ENCODE results near the gene SPATS2. TPM values are rescaled to one million over a fixed set of nuclear protein-coding genes. Genes with fewer than 3 reads are reported as not detected.

SPATS2 gene
- polyA plus RNA-seq, 3 donors = 4.8 to 13.4 (median 5.0) TPM

DNA sequence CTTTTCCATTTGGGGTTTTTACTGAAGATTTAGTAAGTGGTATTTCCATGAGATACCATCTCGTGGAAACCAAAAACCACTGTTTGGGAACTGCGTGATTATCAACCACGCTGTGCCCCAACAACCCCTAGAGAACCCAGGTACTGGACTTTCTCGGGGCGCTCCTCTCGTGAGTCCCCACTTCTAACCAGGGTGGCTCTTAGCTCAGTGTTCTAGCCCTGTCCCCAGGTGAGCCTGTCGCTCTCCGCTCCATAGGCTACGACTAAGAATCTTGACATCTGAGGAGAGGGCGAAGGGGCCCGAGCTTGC, 200.0 kb downstream of the SPATS2 start:
- no peak overlapping the region for H3K27ac ChIP-seq (ENCODE audit: low read depth, low read length)
- 4 to 5% (median 4%) methylated on average over 11 of the region's 11 CpGs for WGBS, 3 donors

GRCh38 chr12:49567611-49568441, 200.6 kb downstream of the SPATS2 start, which contains the start of gene MCRS1:
MCRS1 (minus strand) TSS chr12:49568142; CDS start chr12:49566731, 1,411 bp downstream.
- no peak within 1 kb of the TSS for H3K27ac ChIP-seq (ENCODE audit: low read depth, low read length)
- WGBS, 3 donors = 0% methylated on average over 54 of the region's 54 CpGs

DNA sequence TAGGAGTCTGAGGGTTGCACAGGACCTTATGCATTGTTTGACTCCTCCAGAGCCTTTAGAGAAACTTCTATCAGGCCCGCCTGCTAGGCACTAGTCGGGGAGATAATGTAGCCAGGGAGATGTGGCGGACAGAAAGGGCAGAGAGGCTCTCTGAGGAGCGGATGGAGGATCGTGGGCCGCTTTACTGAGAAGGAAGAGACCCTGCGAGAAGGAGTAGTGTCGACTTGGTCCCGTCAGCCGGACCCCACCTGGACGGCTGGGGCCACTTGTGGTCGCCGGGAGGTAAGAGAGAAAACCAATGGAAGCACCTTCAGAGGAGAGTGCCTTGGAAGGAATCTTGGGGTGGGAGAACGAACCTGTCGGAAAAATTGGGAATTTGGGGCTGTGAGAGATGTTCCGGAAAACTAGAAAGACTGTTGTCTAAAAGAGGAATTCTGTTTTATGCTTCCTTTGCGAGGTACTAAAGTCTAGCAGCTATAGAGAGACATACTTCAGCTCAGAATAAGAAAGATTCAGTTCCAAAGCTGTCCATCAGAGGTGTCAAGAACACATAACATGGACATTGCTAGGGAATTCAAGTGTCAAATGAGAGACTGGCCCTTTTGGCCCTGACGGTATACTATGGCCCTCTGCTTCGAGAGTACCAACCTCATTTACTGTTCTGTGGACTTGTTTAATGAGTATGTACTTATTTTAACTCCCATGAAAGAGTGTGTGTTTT, 201.3 kb downstream of the SPATS2 start:
- WGBS, 3 donors = 2 to 3% (median 3%) methylated on average over 19 of the region's 19 CpGs
- no peak overlapping the region for H3K27ac ChIP-seq (ENCODE audit: low read depth, low read length)

Other genes with a start within 250 kb of the SPATS2 start
- 100 to 1,000 TPM; 184 to 751 (median 746) TPM for gene TUBA1B, start 236.1 kb upstream of the SPATS2 start, polyA plus RNA-seq
- 100 to 1,000 TPM in 2 of 3 donors, 10 to 100 TPM in 1; 51.3 to 167 (median 154) TPM for gene TUBA1A, start 178.4 kb upstream of the SPATS2 start, polyA plus RNA-seq
- 100 to 1,000 TPM; 108 to 342 (median 166) TPM for gene TUBA1C, start 102.4 kb upstream of the SPATS2 start, polyA plus RNA-seq
- gene PRPH, start 72.3 kb upstream of the SPATS2 start, polyA plus RNA-seq = 1 to 10 TPM in 2 of 3 donors, under 1 TPM in 1; 0.43 to 2.4 (median 2.1) TPM
- gene TROAP, start 44.2 kb upstream of the SPATS2 start, polyA plus RNA-seq = 1 to 10 TPM in 1 of 3 donors, under 1 TPM in 2; 0.22 to 2.4 (median 0.33) TPM
- not detected for gene C1QL4, start 30.3 kb upstream of the SPATS2 start, polyA plus RNA-seq
- 1 to 10 TPM in 1 of 3 donors, under 1 TPM in 2; 0.22 to 4.0 (median 0.62) TPM for gene DNAJC22, start 20.6 kb upstream of the SPATS2 start, polyA plus RNA-seq
- gene KCNH3, start 171.6 kb downstream of the SPATS2 start, polyA plus RNA-seq = 1 to 10 TPM in 1 of 3 donors, under 1 TPM in 2; 0.21 to 1.8 (median 0.32) TPM
- gene MCRS1, start 200.7 kb downstream of the SPATS2 start, polyA plus RNA-seq = 10 to 100 TPM; 26.5 to 42.7 (median 38.3) TPM
- 1 to 10 TPM in 1 of 3 donors, under 1 TPM in 2; 0.25 to 1.7 (median 0.67) TPM for gene FAM186B, start 238.2 kb downstream of the SPATS2 start, polyA plus RNA-seq